Psoas muscle (tissue), 8 donors: ENCODE measurements around the gene TTC21B. TPM values are rescaled to one million over a fixed set of nuclear protein-coding genes. Genes with fewer than 3 reads are reported as not detected.

Source experiments
- ATAC-seq, 4 donors: fragments of 200-7000 bp; cut with Tn5 transposase; one replicate each; pipeline ENCODE4 v1.9.1; 2020; ENCODE audit warnings: moderate library complexity in 3 of 4, mild to moderate bottlenecking in 2 of 4
- DNase-seq, 2 donors: peaks; one replicate each; pipeline ENCODE4 v3.0.0-alpha.2; 2020
- H3K27ac ChIP-seq: fragments of 200-600 bp; one replicate; pipeline ENCODE4 v1.8.0; 2022
- H3K27me3 ChIP-seq, 3 donors: fragments of 200-600 bp in 1 of 3; one replicate each; pipeline versions ENCODE4 v1.6.1 to v1.8.0; 2013 to 2022; ENCODE audit warnings: low read length in 2 of 3, mild to moderate bottlenecking in 2 of 3, moderate library complexity in 1 of 3; ENCODE audit not compliant: insufficient read depth in 3 of 3
- H3K36me3 ChIP-seq, 2 donors: fragments of 200-600 bp in 1 of 2; one replicate each; pipeline versions ENCODE4 v1.6.1 to v1.8.0; 2013 to 2022; ENCODE audit warnings: low read depth in 1 of 2, mild to moderate bottlenecking in 1 of 2, moderate library complexity in 1 of 2; ENCODE audit not compliant: insufficient read depth in 1 of 2
- H3K4me1 ChIP-seq: fragments of 200-600 bp; one replicate; pipeline ENCODE4 v1.8.0; 2022
- H3K4me3 ChIP-seq: fragments of 200-600 bp; one replicate; pipeline ENCODE4 v1.8.0; 2022; ENCODE audit warnings: mild to moderate bottlenecking
- H3K9me3 ChIP-seq: fragments of 200-600 bp; one replicate; pipeline ENCODE4 v1.8.0; 2022
- WGBS, 3 donors: extraction: QIAGEN DNeasy Blood & Tissue Kit; methylation state at CpG; one replicate each; pipeline versions ENCODE4 v1.1.6 to v1.1.7; 2013; 5-methylcytosine and 5-hydroxymethylcytosine counted together
- intact Hi-C, 2 donors: fragments of 100-400 bp; cut with DNase I; formaldehyde crosslinking; loops; one replicate each; pipeline versions ENCODE4 v1.11.0 to v1.14.2; 2022
- polyA plus RNA-seq, 3 donors: library from polyadenylated mRNA; stranded (reverse); fragments of 200-250 nt; gene quantifications; one replicate each; pipeline ENCODE4 v1.2.3, GENCODE V29; 2013
- total RNA-seq, 4 donors: library from RNA; stranded (reverse); fragmentation: NEBNext Ultra II Directional in 2 of 4; extraction: Animal tissue kit (Norgen Biotek cat#: 25700) in 2 of 4; gene quantifications; one replicate each; pipeline versions ENCODE4 v1.2.1 to v1.2.4, GENCODE V29; 2021 to 2023
- TF ChIP-seq, protein P1 (sequence below): fragments of 200-600 bp; IDR thresholded peaks from one replicate; pipeline ENCODE4 v1.8.0; 2022; ENCODE audit warnings: antibody characterized with exemption
- donor health status: healthy with polysubstance abuse.
- donor health status: DM: no; HTN: no; CAD: no; lungs with moderate emphysema.
- donor health status: Bipolar disorder and iron deficiency.
- donor health status: healthy.
- donor health status: DM: yes; HTN: yes; CAD: no.
- donor health status: DM: no; HTN: no; CAD: no.
- donor health status: DM: no; HTN: no; CAD: no.
- donor health status: DM: yes; HTN: yes; CAD: no.

The TTC21B gene
- total and polyA plus RNA-seq, 7 donors, result 2.6 to 16.7 (median 10.6) TPM

DNA sequence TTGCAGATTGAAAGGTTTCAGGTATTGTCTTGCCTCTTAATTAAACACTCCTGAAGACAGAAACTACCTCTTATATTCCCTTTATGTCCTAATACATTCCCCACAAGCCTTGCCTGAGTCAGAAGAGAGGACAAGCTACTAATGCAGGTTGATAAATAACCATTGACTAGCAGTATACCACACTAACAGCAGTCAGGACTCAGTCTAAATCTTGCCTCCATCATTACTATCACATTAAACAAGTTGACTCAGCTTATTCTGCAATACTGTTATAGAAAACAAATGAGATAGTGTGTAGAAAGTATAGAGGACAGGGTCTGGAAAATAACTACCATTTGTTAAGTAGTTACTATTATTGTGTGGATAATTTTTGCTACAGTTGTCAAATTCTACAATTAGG lies 63.8 kb downstream of the TTC21B start:
- intact Hi-C loops, result loop anchor here in 1 of 2 donors (10.0 kb wide), 1 partner anchor 45 kb away; no protein-coding TSS in a partner anchor
- H3K27ac ChIP-seq, result no peak overlapping the region
- H3K36me3 ChIP-seq, result peaks cover 6 to 73% of the 10 kb centered on the region in 2 donors

GRCh38 chr2:165889158-165889557 lies 64.4 kb downstream of the TTC21B start:
- H3K36me3 ChIP-seq, result peaks cover 6 to 72% of the 10 kb centered on the region in 2 donors
- intact Hi-C loops, result loop anchor here in 1 of 2 donors (10.0 kb wide), 1 partner anchor 46 kb away; no protein-coding TSS in a partner anchor
- 69 to 86% (median 77%) methylated on average over 1 of the region's 1 CpG for whole genome bisulfite sequencing, 3 donors
- H3K27ac ChIP-seq, result no peak overlapping the region
- H3K4me1 ChIP-seq, result no peaks in the 10 kb centered on the region
- DNase-seq (no peak), ATAC-seq (no peak)
- H3K4me3 ChIP-seq, result no peak overlapping the region
- TF ChIP-seq, protein P1, sequence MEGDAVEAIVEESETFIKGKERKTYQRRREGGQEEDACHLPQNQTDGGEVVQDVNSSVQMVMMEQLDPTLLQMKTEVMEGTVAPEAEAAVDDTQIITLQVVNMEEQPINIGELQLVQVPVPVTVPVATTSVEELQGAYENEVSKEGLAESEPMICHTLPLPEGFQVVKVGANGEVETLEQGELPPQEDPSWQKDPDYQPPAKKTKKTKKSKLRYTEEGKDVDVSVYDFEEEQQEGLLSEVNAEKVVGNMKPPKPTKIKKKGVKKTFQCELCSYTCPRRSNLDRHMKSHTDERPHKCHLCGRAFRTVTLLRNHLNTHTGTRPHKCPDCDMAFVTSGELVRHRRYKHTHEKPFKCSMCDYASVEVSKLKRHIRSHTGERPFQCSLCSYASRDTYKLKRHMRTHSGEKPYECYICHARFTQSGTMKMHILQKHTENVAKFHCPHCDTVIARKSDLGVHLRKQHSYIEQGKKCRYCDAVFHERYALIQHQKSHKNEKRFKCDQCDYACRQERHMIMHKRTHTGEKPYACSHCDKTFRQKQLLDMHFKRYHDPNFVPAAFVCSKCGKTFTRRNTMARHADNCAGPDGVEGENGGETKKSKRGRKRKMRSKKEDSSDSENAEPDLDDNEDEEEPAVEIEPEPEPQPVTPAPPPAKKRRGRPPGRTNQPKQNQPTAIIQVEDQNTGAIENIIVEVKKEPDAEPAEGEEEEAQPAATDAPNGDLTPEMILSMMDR, result no peak
- no peaks in the 10 kb centered on the region for H3K27me3 ChIP-seq
- H3K9me3 ChIP-seq, result no peaks in the 10 kb centered on the region

More for the DNA sequence above, 63.8 kb downstream of the TTC21B start:
- no peaks in the 10 kb centered on the region for H3K4me1 ChIP-seq
- H3K27me3 ChIP-seq, result no peaks in the 10 kb centered on the region
- H3K9me3 ChIP-seq, result no peaks in the 10 kb centered on the region
- no peak for DNase-seq
- ATAC-seq, result no peak
- H3K4me3 ChIP-seq, result no peak overlapping the region
- TF ChIP-seq, protein P1, result no peak

DNA sequence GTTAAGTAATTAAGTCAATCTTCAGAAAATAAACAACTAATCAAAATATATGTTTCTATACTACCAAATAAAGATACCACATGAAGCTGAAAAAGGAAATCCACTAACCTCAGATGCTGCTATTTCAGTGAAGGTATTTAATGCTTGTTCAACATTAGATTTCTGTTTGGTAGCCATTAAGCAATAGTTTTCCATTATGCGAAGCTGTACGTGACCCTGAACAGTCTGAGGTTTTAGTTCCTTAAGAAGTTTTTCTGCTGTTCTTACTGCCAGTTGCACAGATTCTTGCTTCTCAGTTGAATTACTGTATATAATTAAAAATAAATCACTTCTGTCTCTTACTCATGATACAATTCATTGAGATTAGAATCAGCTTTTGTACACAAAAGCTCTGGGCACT lies 65.4 kb downstream of the TTC21B start:
- H3K36me3 ChIP-seq, result peaks cover 6 to 72% of the 10 kb centered on the region in 2 donors

GRCh38 chr2:165886487-165887146 lies 67.0 kb downstream of the TTC21B start:
- no peak for ATAC-seq
- TF ChIP-seq, protein P1, result no peak
- no peak overlapping the region for H3K27ac ChIP-seq
- H3K27me3 ChIP-seq, result no peaks in the 10 kb centered on the region
- intact Hi-C loops, result loop anchor here in 1 of 2 donors (10.0 kb wide), 1 partner anchor 48 kb away; no protein-coding TSS in a partner anchor
- H3K4me3 ChIP-seq, result no peak overlapping the region
- DNase-seq, result no peak
- no peaks in the 10 kb centered on the region for H3K4me1 ChIP-seq
- no peaks in the 10 kb centered on the region for H3K9me3 ChIP-seq
- 95 to 98% (median 98%) methylated on average over 3 of the region's 3 CpGs for WGBS, 3 donors
- H3K36me3 ChIP-seq, result peaks cover 4 to 76% of the 10 kb centered on the region in 2 donors

More for the DNA sequence above, 65.4 kb downstream of the TTC21B start:
- Histone ChIP-seq H3K9me3 (no peaks in the 10 kb centered on the region), H3K4me3 (no peak overlapping the region), H3K27ac (no peak overlapping the region), H3K27me3 (no peaks in the 10 kb centered on the region), H3K4me1 (no peaks in the 10 kb centered on the region)
- no peak for DNase-seq
- intact Hi-C loops, result loop anchor here in 1 of 2 donors (10.0 kb wide), 1 partner anchor 47 kb away; no protein-coding TSS in a partner anchor
- WGBS, 3 donors, result 89 to 97% (median 97%) methylated on average over 2 of the region's 2 CpGs
- no peak for ATAC-seq
- TF ChIP-seq, protein P1, result no peak
